Loucy (cell line): ENCODE data around the gene UBE2J1.

ENCODE experiments used
- CTCF ChIP-seq: fragments of 200-600 bp; sonication (generic); conservative IDR thresholded peaks from 2 replicates; pipeline ENCODE4 v1.5.1; 2014; ENCODE audit warnings: mild to moderate bottlenecking, antibody characterized with exemption, low read length
- EZH2phosphoT487 ChIP-seq: fragments of 200-600 bp; IDR thresholded peaks from 2 replicates; pipeline ENCODE4 v1.6.1; 2018; ENCODE audit warnings: antibody characterized with exemption, mild to moderate bottlenecking, moderate library complexity, borderline replicate concordance

GRCh38 chr6:89355511-89356194, 3.1 kb upstream of the UBE2J1 start:
- TF ChIP-seq CTCF (no peak), EZH2phosphoT487 (no peak)
